HG03442 (cell line): ENCODE measurements around the gene MALRD1.
"Not testable (repeated sequence)": the region's sequence is repeated elsewhere in the genome, so short reads cannot be mapped to it uniquely, and the experiment has no call there.

Experiments used
- ATAC-seq: cut with Tn5 transposase; IDR thresholded peaks from one replicate; pipeline ENCODE4 v1.9.1; 2021; ENCODE audit warnings: mild to moderate bottlenecking, moderate library complexity; ENCODE audit not compliant: unreplicated experiment

The MALRD1 gene

GRCh38 chr10:19480353-19480752 lies 431.8 kb downstream of the MALRD1 start:
- ATAC-seq, result no peak

- ATAC-seq, result no peak
Observed at GRCh38 chr10:19483421-19483820, 434.8 kb downstream of the MALRD1 start.

GRCh38 chr10:19488592-19489280 lies 440.1 kb downstream of the MALRD1 start:
- no peak for ATAC-seq

GRCh38 chr10:19491166-19491565 lies 442.6 kb downstream of the MALRD1 start:
- ATAC-seq, result no peak

GRCh38 chr10:19493917-19494316 lies 445.3 kb downstream of the MALRD1 start:
- no peak for ATAC-seq

- no peak for ATAC-seq
Observed at GRCh38 chr10:19497026-19497425, 448.4 kb downstream of the MALRD1 start.

GRCh38 chr10:19498393-19499290 lies 450.0 kb downstream of the MALRD1 start:
- no peak for ATAC-seq

GRCh38 chr10:19499291-19499770 lies 450.7 kb downstream of the MALRD1 start:
- ATAC-seq, result no peak

- ATAC-seq, result no peak
Observed at GRCh38 chr10:19500959-19501358, 452.4 kb downstream of the MALRD1 start.

- no peak for ATAC-seq
Observed at GRCh38 chr10:19505320-19506312, 457.0 kb downstream of the MALRD1 start.

GRCh38 chr10:19510005-19510732 lies 461.6 kb downstream of the MALRD1 start:
- ATAC-seq, result not testable (repeated sequence)

- no peak for ATAC-seq
Observed at GRCh38 chr10:19518109-19518508, 469.5 kb downstream of the MALRD1 start.

- ATAC-seq, result no peak
Observed at GRCh38 chr10:19518632-19519031, 470.0 kb downstream of the MALRD1 start.

- no peak for ATAC-seq
Observed at GRCh38 chr10:19531324-19531723, 482.7 kb downstream of the MALRD1 start.

GRCh38 chr10:19532411-19532810 lies 483.8 kb downstream of the MALRD1 start:
- no peak for ATAC-seq

- ATAC-seq, result no peak
Observed at GRCh38 chr10:19541299-19541698, 492.7 kb downstream of the MALRD1 start.

- ATAC-seq, result no peak
Observed at GRCh38 chr10:19546224-19546623, 497.6 kb downstream of the MALRD1 start.

- ATAC-seq, result no peak
Observed at GRCh38 chr10:19549503-19549902, 500.9 kb downstream of the MALRD1 start.

GRCh38 chr10:19556666-19557065 lies 508.1 kb downstream of the MALRD1 start:
- ATAC-seq, result no peak

- ATAC-seq, result no peak
Observed at GRCh38 chr10:19561181-19561580, 512.6 kb downstream of the MALRD1 start.
